ENCODE measurements around the gene KIR2DL3. TPM values are rescaled to one million over a fixed set of nuclear protein-coding genes. Genes with fewer than 3 reads are reported as not detected.
"Not testable (repeated sequence)": the region's sequence is repeated elsewhere in the genome, so short reads cannot be mapped to it uniquely, and the experiment has no call there.

Gene KIR2DL3
- total RNA-seq, 1 experiment from 2014 or later, result not detected

DNA sequence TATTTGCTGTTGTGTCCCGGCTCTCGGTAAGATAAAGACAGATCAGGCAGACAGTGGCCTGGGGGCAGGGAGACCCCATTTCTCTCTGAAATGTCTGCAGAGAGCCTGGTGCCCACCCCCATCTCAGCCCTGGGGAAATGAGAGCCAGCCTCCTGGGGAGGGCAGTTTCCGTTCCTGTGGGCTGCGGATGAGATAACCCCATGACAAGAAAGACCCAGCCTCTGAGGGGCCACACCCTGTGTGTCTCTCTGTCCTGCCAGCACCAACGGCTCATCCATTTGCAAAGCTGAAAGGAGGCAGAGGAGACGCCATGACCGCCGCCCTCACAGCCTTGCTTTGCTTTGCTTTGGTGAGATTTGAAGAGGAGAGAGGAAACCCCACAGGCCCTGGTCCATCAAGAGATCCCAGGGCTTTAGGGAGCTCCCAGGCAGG, 42.2 kb upstream of the KIR2DL3 start:
- TF ChIP-seq, protein P1, sequence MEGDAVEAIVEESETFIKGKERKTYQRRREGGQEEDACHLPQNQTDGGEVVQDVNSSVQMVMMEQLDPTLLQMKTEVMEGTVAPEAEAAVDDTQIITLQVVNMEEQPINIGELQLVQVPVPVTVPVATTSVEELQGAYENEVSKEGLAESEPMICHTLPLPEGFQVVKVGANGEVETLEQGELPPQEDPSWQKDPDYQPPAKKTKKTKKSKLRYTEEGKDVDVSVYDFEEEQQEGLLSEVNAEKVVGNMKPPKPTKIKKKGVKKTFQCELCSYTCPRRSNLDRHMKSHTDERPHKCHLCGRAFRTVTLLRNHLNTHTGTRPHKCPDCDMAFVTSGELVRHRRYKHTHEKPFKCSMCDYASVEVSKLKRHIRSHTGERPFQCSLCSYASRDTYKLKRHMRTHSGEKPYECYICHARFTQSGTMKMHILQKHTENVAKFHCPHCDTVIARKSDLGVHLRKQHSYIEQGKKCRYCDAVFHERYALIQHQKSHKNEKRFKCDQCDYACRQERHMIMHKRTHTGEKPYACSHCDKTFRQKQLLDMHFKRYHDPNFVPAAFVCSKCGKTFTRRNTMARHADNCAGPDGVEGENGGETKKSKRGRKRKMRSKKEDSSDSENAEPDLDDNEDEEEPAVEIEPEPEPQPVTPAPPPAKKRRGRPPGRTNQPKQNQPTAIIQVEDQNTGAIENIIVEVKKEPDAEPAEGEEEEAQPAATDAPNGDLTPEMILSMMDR (IDR thresholded peaks at IDR 0.05; ENCODE audit: unreplicated experiment), result no peak
- ChIA-PET CTCF (interaction anchor here (0.6 to 1.4 kb wide), 2 partner anchors 19 to 467 kb away, joined by 3 to 5 read pairs; no protein-coding TSS in a partner anchor), POLR2A (no interaction called here)
- no peak for DNase-seq (ENCODE audit: unreplicated experiment)
- Mint-ChIP-seq H3K27ac (ENCODE audit: low read depth, unreplicated experiment) (no peak overlapping the region), H3K4me3 (ENCODE audit: unreplicated experiment) (no peak overlapping the region), H3K36me3 (ENCODE audit: insufficient read depth, unreplicated experiment) (no peaks in the 10 kb centered on the region), H3K9me3 (ENCODE audit: unreplicated experiment) (peaks cover 25% of the 10 kb centered on the region), H3K4me1 (ENCODE audit: insufficient read depth, unreplicated experiment) (no peaks in the 10 kb centered on the region), H3K27me3 (ENCODE audit: insufficient read depth, unreplicated experiment) (no peaks in the 10 kb centered on the region)
- intact Hi-C loops (cut with micrococcal nuclease), result no loop called here
- BruUV-seq (replicated peaks), result no TSS peak

DNA sequence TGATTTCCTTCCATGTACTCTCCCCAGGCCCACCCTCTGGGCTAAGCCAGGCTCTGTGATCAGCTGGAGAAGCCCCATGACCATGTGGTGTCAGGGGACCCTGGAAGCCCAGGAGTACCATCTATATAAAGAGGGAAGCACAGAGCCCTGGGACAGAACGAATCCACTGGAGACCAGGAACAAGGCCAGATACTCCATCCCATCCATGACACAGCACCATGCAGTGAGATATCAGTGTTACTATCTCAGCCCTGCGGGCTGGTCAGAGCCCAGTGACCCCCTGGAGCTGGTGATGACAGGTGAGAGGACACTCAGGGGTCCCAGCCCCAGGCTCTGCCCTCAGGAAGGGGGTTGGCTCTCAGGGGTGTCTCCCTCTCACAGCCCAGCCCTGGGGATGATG, 41.5 kb upstream of the KIR2DL3 start:
- no peaks in the 10 kb centered on the region for H3K4me1 Mint-ChIP-seq (ENCODE audit: insufficient read depth, unreplicated experiment)
- DNase-seq (ENCODE audit: unreplicated experiment), result no peak
- no peaks in the 10 kb centered on the region for H3K27me3 Mint-ChIP-seq (ENCODE audit: insufficient read depth, unreplicated experiment)
- TF ChIP-seq, protein P1 (IDR thresholded peaks at IDR 0.05; ENCODE audit: unreplicated experiment), result no peak
- ChIA-PET CTCF (interaction anchor here (0.6 to 1.4 kb wide), 3 partner anchors 11 to 468 kb away, joined by 3 to 5 read pairs (median 3); no protein-coding TSS in a partner anchor), POLR2A (no interaction called here)
- no peaks in the 10 kb centered on the region for H3K36me3 Mint-ChIP-seq (ENCODE audit: insufficient read depth, unreplicated experiment)
- no peak overlapping the region for H3K27ac Mint-ChIP-seq (ENCODE audit: low read depth, unreplicated experiment)
- no peak overlapping the region for H3K4me3 Mint-ChIP-seq (ENCODE audit: unreplicated experiment)
- intact Hi-C loops (cut with micrococcal nuclease), result no loop called here
- no TSS peak for BruUV-seq (replicated peaks)
- peaks cover 24% of the 10 kb centered on the region for H3K9me3 Mint-ChIP-seq (ENCODE audit: unreplicated experiment)

DNA sequence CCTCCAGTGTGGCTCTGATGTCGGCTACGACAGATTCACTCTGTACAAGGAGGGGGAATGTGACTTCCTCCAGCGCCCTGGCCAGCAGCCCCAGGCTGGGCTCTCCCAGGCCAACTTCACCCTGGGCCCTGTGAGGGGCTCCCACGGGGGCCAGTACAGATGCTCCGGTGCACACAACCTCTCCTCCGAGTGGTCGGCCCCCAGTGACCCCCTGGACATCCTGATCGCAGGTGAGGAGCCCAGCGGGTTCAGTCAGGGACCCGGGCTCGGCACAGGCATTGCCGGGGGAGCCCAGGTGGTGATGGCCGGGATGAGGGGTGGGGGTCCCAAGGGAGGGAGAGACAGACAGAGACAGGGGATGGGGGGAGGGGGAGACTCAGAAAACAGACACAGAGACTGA, 40.6 kb upstream of the KIR2DL3 start:
- H3K27me3 Mint-ChIP-seq (ENCODE audit: insufficient read depth, unreplicated experiment); POLR2A ChIA-PET; H3K36me3 Mint-ChIP-seq (ENCODE audit: insufficient read depth, unreplicated experiment); H3K27ac Mint-ChIP-seq (ENCODE audit: low read depth, unreplicated experiment); H3K4me3 Mint-ChIP-seq (ENCODE audit: unreplicated experiment); H3K4me1 Mint-ChIP-seq (ENCODE audit: insufficient read depth, unreplicated experiment); DNase-seq (ENCODE audit: unreplicated experiment); BruUV-seq (replicated peaks); intact Hi-C loops (cut with micrococcal nuclease): not testable (repeated sequence)
- H3K9me3 Mint-ChIP-seq (ENCODE audit: unreplicated experiment), result peaks cover 16% of the 10 kb centered on the region
- CTCF ChIA-PET, result interaction anchor here (0.6 to 1.4 kb wide), 2 partner anchors 20 to 462 kb away, joined by 3 to 5 read pairs; no protein-coding TSS in a partner anchor

DNA sequence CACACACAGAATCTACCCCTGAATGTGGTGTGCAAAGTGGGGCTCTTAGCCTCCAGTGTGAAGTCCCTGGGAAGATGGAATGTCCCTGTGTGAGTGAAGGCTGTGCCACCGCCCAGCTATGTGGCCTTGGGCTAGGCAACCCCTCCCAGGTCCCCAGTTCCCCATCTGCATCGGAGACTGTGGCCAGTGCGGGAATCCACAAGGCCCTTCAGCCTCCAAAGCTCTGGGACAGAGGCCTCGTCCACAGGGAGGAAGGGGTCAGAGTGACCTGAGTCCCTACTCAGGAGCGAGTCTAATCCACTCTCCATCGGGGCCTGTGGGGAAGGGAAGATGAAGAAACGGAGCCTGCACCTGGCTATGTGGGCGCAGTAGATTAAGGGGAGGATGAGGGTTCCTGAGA, 33.4 kb upstream of the KIR2DL3 start:
- POLR2A ChIA-PET, result no interaction called here
- no peaks in the 10 kb centered on the region for H3K36me3 Mint-ChIP-seq (ENCODE audit: insufficient read depth, unreplicated experiment)
- CTCF ChIA-PET, result no interaction called here
- no peaks in the 10 kb centered on the region for H3K27me3 Mint-ChIP-seq (ENCODE audit: insufficient read depth, unreplicated experiment)
- peaks cover 33% of the 10 kb centered on the region for H3K9me3 Mint-ChIP-seq (ENCODE audit: unreplicated experiment)
- no peaks in the 10 kb centered on the region for H3K4me1 Mint-ChIP-seq (ENCODE audit: insufficient read depth, unreplicated experiment)
- no peak for DNase-seq (ENCODE audit: unreplicated experiment)
- TF ChIP-seq, protein P1 (IDR thresholded peaks at IDR 0.05; ENCODE audit: unreplicated experiment), result no peak
- H3K4me3 Mint-ChIP-seq (ENCODE audit: unreplicated experiment), result no peak overlapping the region
- intact Hi-C loops (cut with micrococcal nuclease), result no loop called here
- no peak overlapping the region for H3K27ac Mint-ChIP-seq (ENCODE audit: low read depth, unreplicated experiment)
- no TSS peak for BruUV-seq (replicated peaks)

DNA sequence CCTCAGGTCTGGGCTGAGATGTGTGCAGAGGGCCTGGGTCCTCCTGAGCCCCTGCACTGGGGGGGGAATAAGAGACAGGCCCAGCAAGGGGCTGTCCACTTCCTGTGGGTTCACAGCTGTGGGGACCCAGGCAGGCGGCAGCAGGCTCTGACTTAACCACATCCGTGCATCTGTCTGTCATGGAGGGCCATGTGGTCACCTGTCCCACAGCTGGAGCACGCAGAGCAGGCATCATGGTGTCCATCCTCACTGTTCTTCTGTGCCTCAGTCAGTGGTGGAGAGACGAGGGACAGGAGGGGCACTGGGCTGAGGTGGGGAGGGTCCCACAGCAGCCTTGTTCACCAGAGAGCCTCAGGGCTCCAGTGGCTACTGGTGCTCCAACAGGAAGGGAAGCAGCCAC, 30.4 kb upstream of the KIR2DL3 start:
- Mint-ChIP-seq H3K27ac (ENCODE audit: low read depth, unreplicated experiment) (no peak overlapping the region), H3K36me3 (ENCODE audit: insufficient read depth, unreplicated experiment) (no peaks in the 10 kb centered on the region), H3K9me3 (ENCODE audit: unreplicated experiment) (peaks cover 27% of the 10 kb centered on the region), H3K4me3 (ENCODE audit: unreplicated experiment) (no peak overlapping the region), H3K27me3 (ENCODE audit: insufficient read depth, unreplicated experiment) (no peaks in the 10 kb centered on the region), H3K4me1 (ENCODE audit: insufficient read depth, unreplicated experiment) (no peaks in the 10 kb centered on the region)
- intact Hi-C loops (cut with micrococcal nuclease), result no loop called here
- DNase-seq (ENCODE audit: unreplicated experiment), result no peak
- BruUV-seq (replicated peaks), result no TSS peak
- POLR2A ChIA-PET, result no interaction called here
- CTCF ChIA-PET, result interaction anchor here (0.6 to 2.2 kb wide), 2 partner anchors 11 to 34 kb away, joined by 3 to 8 read pairs; no protein-coding TSS in a partner anchor
- TF ChIP-seq, protein P1 (IDR thresholded peaks at IDR 0.05; ENCODE audit: unreplicated experiment), result no peak
